BJ (cell line): ENCODE data around the gene KLHL29. TPM values are rescaled to one million over a fixed set of nuclear protein-coding genes. Genes with fewer than 3 reads are reported as not detected.
"Not testable (repeated sequence)": the region's sequence is repeated elsewhere in the genome, so short reads cannot be mapped to it uniquely, and the experiment has no call there.

ENCODE experiments used
- CTCF ChIA-PET: fragments of 350-600 bp; formaldehyde crosslinking; extraction: SDS; loops from one replicate; lab custom pipeline; 2021; ENCODE audit warnings: antibody characterized with exemption, inconsistent platforms; lab: Yijun Ruan, JAX
- POLR2A ChIA-PET: fragments of 300-600 bp; sonication (Branson Sonifier 250); formaldehyde crosslinking; extraction: SDS; loops from one replicate; lab custom pipeline; 2021; ENCODE audit warnings: antibody characterized with exemption; lab: Charles Lee
- DNase-seq: peaks from one replicate; pipeline ENCODE4 v3.0.0-alpha.2; 2011; ENCODE audit warnings: low read depth
- H3K27me3 ChIP-seq: 2 replicates; pipeline ENCODE4 v1.6.0; 2011; ENCODE audit warnings: low read length; ENCODE audit not compliant: control insufficient read depth, insufficient read depth
- H3K36me3 ChIP-seq: 2 replicates; pipeline ENCODE4 v1.5.1; 2011; ENCODE audit warnings: low read length; ENCODE audit not compliant: control insufficient read depth, insufficient read depth
- H3K4me3 ChIP-seq: 2 replicates; pipeline ENCODE4 v1.5.1; 2011; ENCODE audit warnings: low read depth, mild to moderate bottlenecking, control low read depth, low read length
- polyA plus RNA-seq: library from polyadenylated mRNA; depleted of rRNA; stranded (reverse); fragments of >200 nt; gene quantifications from 2 replicates; pipeline ENCODE4 v1.2.3, GENCODE V29; 2011
- TF ChIP-seq, protein P1 (sequence below): IDR thresholded peaks from 2 replicates; pipeline ENCODE4 v1.5.1; 2011; ENCODE audit warnings: low read depth, mild to moderate bottlenecking, control low read depth, inconsistent platforms, low read length, moderate library complexity; ENCODE audit not compliant: insufficient read depth

The KLHL29 gene
- polyA plus RNA-seq, 1 experiment, result 10.0 TPM

GRCh38 chr2:23387221-23387550 lies 2.2 kb downstream of the KLHL29 start:
- CTCF ChIA-PET, result no interaction called here
- Histone ChIP-seq H3K27me3 (no peaks in the 10 kb centered on the region), H3K4me3 (peak overlapping the region; percentile 82), H3K36me3 (no peaks in the 10 kb centered on the region)
- TF ChIP-seq, protein P1, sequence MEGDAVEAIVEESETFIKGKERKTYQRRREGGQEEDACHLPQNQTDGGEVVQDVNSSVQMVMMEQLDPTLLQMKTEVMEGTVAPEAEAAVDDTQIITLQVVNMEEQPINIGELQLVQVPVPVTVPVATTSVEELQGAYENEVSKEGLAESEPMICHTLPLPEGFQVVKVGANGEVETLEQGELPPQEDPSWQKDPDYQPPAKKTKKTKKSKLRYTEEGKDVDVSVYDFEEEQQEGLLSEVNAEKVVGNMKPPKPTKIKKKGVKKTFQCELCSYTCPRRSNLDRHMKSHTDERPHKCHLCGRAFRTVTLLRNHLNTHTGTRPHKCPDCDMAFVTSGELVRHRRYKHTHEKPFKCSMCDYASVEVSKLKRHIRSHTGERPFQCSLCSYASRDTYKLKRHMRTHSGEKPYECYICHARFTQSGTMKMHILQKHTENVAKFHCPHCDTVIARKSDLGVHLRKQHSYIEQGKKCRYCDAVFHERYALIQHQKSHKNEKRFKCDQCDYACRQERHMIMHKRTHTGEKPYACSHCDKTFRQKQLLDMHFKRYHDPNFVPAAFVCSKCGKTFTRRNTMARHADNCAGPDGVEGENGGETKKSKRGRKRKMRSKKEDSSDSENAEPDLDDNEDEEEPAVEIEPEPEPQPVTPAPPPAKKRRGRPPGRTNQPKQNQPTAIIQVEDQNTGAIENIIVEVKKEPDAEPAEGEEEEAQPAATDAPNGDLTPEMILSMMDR, result no peak
- DNase-seq, result no peak
- POLR2A ChIA-PET, result no interaction called here

DNA sequence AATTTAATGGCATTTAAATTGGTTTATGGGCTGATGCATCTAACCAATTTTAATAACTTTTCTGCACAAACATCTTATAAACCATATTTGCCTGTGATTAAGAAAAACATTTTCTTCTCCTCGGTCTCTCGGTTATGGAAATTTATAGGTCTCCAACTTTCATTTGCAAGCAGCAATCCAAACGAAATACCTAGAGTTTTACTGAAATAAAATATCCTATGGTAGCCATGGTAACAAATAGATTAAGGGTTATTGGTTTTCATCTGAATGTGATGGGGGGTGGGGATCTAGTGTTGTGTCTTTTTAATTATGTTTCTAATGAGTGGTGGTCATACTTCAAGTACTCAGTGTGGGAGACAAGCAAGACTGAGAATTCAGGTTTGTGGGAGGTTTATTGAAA lies 2.9 kb downstream of the KLHL29 start:
- DNase-seq, result no peak
- no peaks in the 10 kb centered on the region for H3K27me3 ChIP-seq
- CTCF ChIA-PET, result no interaction called here
- no peak overlapping the region for H3K4me3 ChIP-seq
- POLR2A ChIA-PET, result no interaction called here
- TF ChIP-seq, protein P1, result no peak
- H3K36me3 ChIP-seq, result no peaks in the 10 kb centered on the region

DNA sequence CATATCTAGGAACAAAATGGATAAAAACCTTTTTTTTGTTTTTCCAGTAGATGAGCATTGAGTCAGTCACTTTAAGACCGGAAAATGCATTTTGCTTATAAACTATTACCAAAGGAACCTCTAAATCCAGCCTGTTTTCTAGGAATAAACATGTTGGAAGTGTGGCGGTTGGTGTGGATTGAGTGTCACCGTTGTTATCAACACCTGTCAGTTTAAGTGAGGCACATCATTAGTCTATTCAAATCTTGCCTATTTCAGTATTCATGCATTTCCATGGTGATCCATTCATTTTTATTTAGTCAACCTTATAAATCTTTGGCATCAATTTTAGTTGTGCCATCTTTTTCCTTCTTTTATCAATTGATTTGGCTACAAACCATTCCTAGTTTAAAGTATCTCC lies 3.3 kb downstream of the KLHL29 start:
- H3K27me3 ChIP-seq, result no peaks in the 10 kb centered on the region
- DNase-seq, result no peak
- H3K4me3 ChIP-seq, result no peak overlapping the region
- CTCF ChIA-PET, result no interaction called here
- POLR2A ChIA-PET, result no interaction called here
- H3K36me3 ChIP-seq, result no peaks in the 10 kb centered on the region
- TF ChIP-seq, protein P1, result no peak

DNA sequence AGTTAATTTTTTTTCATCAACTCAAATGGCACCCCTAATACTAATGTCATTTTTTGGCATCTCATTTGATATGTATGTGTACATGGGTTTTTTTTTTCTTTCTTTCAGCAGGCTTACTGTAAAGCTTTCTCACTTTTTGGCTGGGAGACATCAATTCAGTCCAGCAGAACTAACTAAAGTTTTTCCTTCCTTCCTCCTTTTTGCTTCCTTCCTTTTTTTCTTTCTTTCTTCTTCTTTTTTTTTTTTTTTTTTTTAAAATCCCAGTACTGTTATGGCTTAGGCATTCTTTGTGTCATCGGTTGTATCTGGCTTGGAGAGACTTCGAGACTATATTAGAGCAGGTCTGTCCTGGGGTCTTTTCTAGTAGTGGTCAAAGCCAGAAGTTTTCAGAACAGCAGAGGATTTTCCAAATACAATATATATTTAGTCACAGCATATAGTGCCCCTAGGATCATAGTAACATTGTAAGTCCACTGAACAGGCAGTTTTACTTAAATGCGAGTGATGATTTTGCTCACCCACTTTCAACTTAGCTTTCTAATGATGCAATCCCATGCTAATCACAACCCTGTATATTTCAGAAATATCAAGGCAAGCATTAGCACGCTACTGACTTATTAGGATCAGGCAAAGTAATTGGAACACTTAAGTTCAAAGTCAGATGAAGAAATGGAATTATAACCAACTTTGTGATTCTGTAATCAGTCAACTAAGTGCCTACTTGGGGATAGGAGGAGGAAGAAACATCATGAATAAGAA lies 4.0 kb downstream of the KLHL29 start:
- Histone ChIP-seq H3K27me3 (no peaks in the 10 kb centered on the region), H3K36me3 (no peaks in the 10 kb centered on the region), H3K4me3 (no peak overlapping the region)
- ChIA-PET POLR2A (no interaction called here), CTCF (interaction anchor here (0.7 kb wide), 1 partner anchor 73 kb away, joined by 3 read pairs; no protein-coding TSS in a partner anchor)
- TF ChIP-seq, protein P1, result no peak
- no peak for DNase-seq

DNA sequence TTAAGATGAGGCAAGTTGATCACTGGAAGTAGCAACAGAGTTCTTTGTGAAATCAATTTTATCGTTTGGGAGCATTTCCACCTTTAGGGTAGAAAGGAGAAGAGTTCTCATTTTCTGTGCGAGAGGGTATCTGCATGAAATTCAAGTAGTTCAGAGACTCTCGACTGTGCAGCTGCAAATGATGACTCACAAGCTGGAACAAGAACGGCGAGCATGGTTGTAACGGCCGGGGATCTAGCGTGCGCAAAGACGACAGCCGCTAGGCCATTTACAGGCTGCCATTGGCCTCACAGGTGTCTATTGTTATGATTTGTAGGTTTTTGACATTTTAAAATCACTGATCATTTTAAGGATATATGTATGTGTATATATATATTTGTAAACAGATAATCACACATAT lies 5.2 kb downstream of the KLHL29 start:
- POLR2A ChIA-PET, result interaction anchor here (0.6 kb wide), 1 partner anchor 282 kb away, joined by 4 read pairs; no protein-coding TSS in a partner anchor
- Histone ChIP-seq H3K36me3 (no peaks in the 10 kb centered on the region), H3K4me3 (no peak overlapping the region), H3K27me3 (no peaks in the 10 kb centered on the region)
- TF ChIP-seq, protein P1, result no peak
- CTCF ChIA-PET, result interaction anchor here (0.6 to 1.3 kb wide), 2 partner anchors 14 to 364 kb away, joined by 3 to 4 read pairs; no protein-coding TSS in a partner anchor
- DNase-seq, result no peak

GRCh38 chr2:23391237-23391736 lies 6.3 kb downstream of the KLHL29 start:
- POLR2A ChIA-PET, H3K4me3 ChIP-seq, H3K27me3 ChIP-seq, DNase-seq, H3K36me3 ChIP-seq: not testable (repeated sequence)
- CTCF ChIA-PET, result interaction anchor here (1.3 kb wide), 1 partner anchor 13 kb away, joined by 4 read pairs; no protein-coding TSS in a partner anchor
